HFFc6 (cell line): ENCODE data around the gene TTC7B. TPM values are rescaled to one million over a fixed set of nuclear protein-coding genes. Genes with fewer than 3 reads are reported as not detected.
A peak's percentile ranks its signal among the peaks of the same experiment; 100 is the strongest.

Experiments
- DNase-seq: peaks from one replicate; pipeline ENCODE4 v3.0.0-alpha.2; 2018
- H3K27ac Mint-ChIP-seq: 2 replicates; pipeline ENCODE4 v1.8.0; 2020; ENCODE audit warnings: mild to moderate bottlenecking, mixed read lengths
- H3K27me3 Mint-ChIP-seq: 2 replicates; pipeline ENCODE4 v1.8.0; 2021; ENCODE audit warnings: mild to moderate bottlenecking, moderate library complexity, mixed read lengths; ENCODE audit not compliant: insufficient read depth
- H3K36me3 Mint-ChIP-seq: 2 replicates; pipeline ENCODE4 v1.8.0; 2021; ENCODE audit warnings: low read depth, mixed read lengths
- H3K4me1 Mint-ChIP-seq: 2 replicates; pipeline ENCODE4 v1.8.0; 2020; ENCODE audit warnings: low read depth, mixed read lengths
- H3K4me3 Mint-ChIP-seq: 2 replicates; pipeline ENCODE4 v1.8.0; 2020; ENCODE audit warnings: mild to moderate bottlenecking, moderate library complexity, mixed read lengths
- H3K9me3 Mint-ChIP-seq: 2 replicates; pipeline ENCODE4 v1.8.0; 2020; ENCODE audit warnings: mild to moderate bottlenecking, mixed read lengths
- total RNA-seq, 6 experiments: library from RNA; stranded (reverse); fragmentation: NEBNext Ultra II Directional; extraction: Animal tissue kit (Norgen Biotek cat#: 25700); gene quantifications; 2 replicates in 1 of 6; 3 replicates in 5 of 6; pipeline ENCODE4 v1.2.3, GENCODE V29; 2021
- TF ChIP-seq, protein P1 (sequence below): fragments of 200-600 bp; sonication (generic); IDR thresholded peaks from 2 replicates; pipeline ENCODE4 v1.5.0; 2021; ENCODE audit warnings: antibody characterized with exemption, mild to moderate bottlenecking

The TTC7B gene
- total RNA-seq, 6 experiments from 2014 or later: 34.6 to 46.9 (median 40.9) TPM

GRCh38 chr14:90799420-90799819 lies 16.8 kb downstream of the TTC7B start:
- no peak overlapping the region for H3K4me3 Mint-ChIP-seq
- DNase-seq: no peak
- peaks cover 36% of the 10 kb centered on the region for H3K4me1 Mint-ChIP-seq
- H3K27me3 Mint-ChIP-seq: no peaks in the 10 kb centered on the region; the same call in 1 of the 2 replicates
- TF ChIP-seq, protein P1, sequence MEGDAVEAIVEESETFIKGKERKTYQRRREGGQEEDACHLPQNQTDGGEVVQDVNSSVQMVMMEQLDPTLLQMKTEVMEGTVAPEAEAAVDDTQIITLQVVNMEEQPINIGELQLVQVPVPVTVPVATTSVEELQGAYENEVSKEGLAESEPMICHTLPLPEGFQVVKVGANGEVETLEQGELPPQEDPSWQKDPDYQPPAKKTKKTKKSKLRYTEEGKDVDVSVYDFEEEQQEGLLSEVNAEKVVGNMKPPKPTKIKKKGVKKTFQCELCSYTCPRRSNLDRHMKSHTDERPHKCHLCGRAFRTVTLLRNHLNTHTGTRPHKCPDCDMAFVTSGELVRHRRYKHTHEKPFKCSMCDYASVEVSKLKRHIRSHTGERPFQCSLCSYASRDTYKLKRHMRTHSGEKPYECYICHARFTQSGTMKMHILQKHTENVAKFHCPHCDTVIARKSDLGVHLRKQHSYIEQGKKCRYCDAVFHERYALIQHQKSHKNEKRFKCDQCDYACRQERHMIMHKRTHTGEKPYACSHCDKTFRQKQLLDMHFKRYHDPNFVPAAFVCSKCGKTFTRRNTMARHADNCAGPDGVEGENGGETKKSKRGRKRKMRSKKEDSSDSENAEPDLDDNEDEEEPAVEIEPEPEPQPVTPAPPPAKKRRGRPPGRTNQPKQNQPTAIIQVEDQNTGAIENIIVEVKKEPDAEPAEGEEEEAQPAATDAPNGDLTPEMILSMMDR: no peak
- no peak overlapping the region for H3K27ac Mint-ChIP-seq
- peaks cover 6% of the 10 kb centered on the region for H3K36me3 Mint-ChIP-seq
- H3K9me3 Mint-ChIP-seq: no peaks in the 10 kb centered on the region

GRCh38 chr14:90797919-90798318 lies 18.3 kb downstream of the TTC7B start:
- H3K36me3 Mint-ChIP-seq: peaks cover 6% of the 10 kb centered on the region
- TF ChIP-seq, protein P1: no peak
- no peaks in the 10 kb centered on the region for H3K9me3 Mint-ChIP-seq
- H3K4me3 Mint-ChIP-seq: no peak overlapping the region
- no peak for DNase-seq
- no peak overlapping the region for H3K27ac Mint-ChIP-seq
- H3K4me1 Mint-ChIP-seq: peaks cover 28% of the 10 kb centered on the region
- H3K27me3 Mint-ChIP-seq: no peaks in the 10 kb centered on the region; the same call in 1 of the 2 replicates

DNA sequence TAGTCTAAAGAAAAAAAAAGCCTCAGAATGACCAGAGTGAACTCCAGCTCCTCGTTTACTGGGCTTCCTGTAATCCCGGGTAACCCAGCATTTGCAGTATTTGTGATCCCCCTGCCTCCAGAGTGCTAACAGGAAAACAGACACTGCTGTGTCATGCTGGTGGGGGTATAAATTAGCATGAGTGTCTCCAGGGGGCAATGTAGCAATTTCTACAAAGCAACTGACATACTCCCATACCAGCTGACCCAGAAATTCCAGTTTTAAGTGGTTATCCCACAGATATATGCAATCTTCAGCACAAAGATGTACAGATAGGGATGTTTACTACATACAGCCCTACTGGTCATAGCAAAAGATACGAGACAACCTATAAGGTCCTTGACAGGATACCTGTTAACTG lies 18.8 kb downstream of the TTC7B start:
- DNase-seq: no peak
- Mint-ChIP-seq H3K36me3 (peaks cover 6% of the 10 kb centered on the region), H3K4me1 (peaks cover 28% of the 10 kb centered on the region), H3K27me3 (no peaks in the 10 kb centered on the region; the same call in 1 of the 2 replicates), H3K4me3 (no peak overlapping the region), H3K9me3 (no peaks in the 10 kb centered on the region), H3K27ac (no peak overlapping the region)
- TF ChIP-seq, protein P1: no peak

DNA sequence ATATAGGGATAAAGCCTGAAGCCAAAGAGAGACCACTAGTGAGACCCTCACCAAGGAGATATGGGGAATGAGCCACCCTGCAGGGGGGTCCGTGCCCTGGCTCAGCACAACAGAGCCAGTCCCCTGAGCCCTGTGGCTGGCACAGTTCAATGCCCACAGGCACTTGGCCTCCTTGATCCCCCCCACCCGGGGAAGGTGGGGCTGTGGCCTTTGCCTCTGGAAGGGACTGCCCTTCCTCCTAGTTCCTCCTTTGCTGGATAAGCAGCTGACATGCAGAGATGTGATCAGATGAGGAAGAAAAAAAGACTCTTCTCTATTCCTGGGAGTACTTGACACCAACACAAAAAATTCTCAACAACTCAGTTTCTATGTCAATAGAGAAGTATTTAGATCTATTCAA lies 19.9 kb downstream of the TTC7B start:
- Mint-ChIP-seq H3K4me1 (peaks cover 25% of the 10 kb centered on the region), H3K9me3 (no peaks in the 10 kb centered on the region), H3K36me3 (peaks cover 3% of the 10 kb centered on the region), H3K27ac (peak overlapping the region; percentile 88), H3K27me3 (peaks cover 1% of the 10 kb centered on the region), H3K4me3 (no peak overlapping the region)
- DNase-seq: no peak
- TF ChIP-seq, protein P1: no peak

DNA sequence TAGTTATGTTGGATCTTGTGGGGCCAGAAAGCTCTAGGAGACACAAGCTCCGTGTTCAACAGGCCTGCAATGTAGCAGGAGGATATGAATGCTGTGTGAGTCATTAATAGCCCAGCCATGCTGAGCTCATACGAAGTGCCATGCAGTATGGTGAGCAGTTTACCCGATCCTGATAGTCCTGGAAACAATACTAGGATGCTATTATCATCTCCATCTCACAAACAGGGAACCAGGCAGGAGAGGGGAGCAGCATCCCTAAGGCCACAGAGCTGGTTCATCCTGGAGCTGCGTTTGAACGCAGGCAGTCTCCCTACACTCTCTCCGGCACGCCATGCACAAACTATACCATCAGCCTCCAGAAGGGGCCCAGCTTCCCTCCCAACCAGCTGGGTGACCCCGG lies 20.5 kb downstream of the TTC7B start:
- Mint-ChIP-seq H3K27ac (peak overlapping the region; percentile 88), H3K4me1 (peaks cover 23% of the 10 kb centered on the region), H3K4me3 (peak overlapping the region; percentile 40), H3K27me3 (peaks cover 1% of the 10 kb centered on the region), H3K9me3 (no peaks in the 10 kb centered on the region), H3K36me3 (no peaks in the 10 kb centered on the region)
- peak; percentile 84 for DNase-seq
- TF ChIP-seq, protein P1: no peak

- Mint-ChIP-seq H3K9me3 (no peaks in the 10 kb centered on the region), H3K36me3 (no peaks in the 10 kb centered on the region), H3K4me1 (peaks cover 20% of the 10 kb centered on the region), H3K27ac (no peak overlapping the region), H3K4me3 (no peak overlapping the region), H3K27me3 (peaks cover 1% of the 10 kb centered on the region)
- TF ChIP-seq, protein P1: no peak
- no peak for DNase-seq
These were observed 24.7 kb downstream of the TTC7B start for GRCh38 chr14:90791486-90791885.
